Endothelial cell of umbilical vein (primary cell): ENCODE measurements around the gene HIRA. TPM values are rescaled to one million over a fixed set of nuclear protein-coding genes. Genes with fewer than 3 reads are reported as not detected.

Experiments used
- BruUV-seq: library from RNA; stranded (reverse); fragments of 400-500 nt; replicated peaks from 2 replicates; lab custom pipeline; 2021; lab: Mats Ljungman, UMichigan
- CTCF ChIA-PET: fragments of 300-600, 350-600 bp; sonication (Branson Sonifier 250); formaldehyde crosslinking; loops from one replicate; lab custom pipeline; 2021; ENCODE audit warnings: antibody characterized with exemption, inconsistent platforms; lab: Charles Lee
- POLR2A ChIA-PET: fragments of 300-600, 350-600 bp; sonication (Branson Sonifier 250); formaldehyde crosslinking; loops from one replicate; lab custom pipeline; 2021; ENCODE audit warnings: antibody characterized with exemption, inconsistent platforms; lab: Charles Lee
- DNase-seq: peaks from one replicate; pipeline ENCODE4 v3.0.0-alpha.2; 2011; ENCODE audit warnings: low read depth, low spot score
- FAIRE-seq: peaks from 2 replicates; lab custom pipeline; 2011; peaks lifted over from hg19 to GRCh38; lab: Jason Lieb, UNC
- H2AFZ ChIP-seq: 2 replicates; pipeline ENCODE4 v1.6.0; 2012; ENCODE audit warnings: low read depth, low read length, control low read depth, inconsistent platforms
- H3K27ac ChIP-seq: 2 replicates; pipeline ENCODE4 v1.5.1; 2011; ENCODE audit warnings: low read depth, mild to moderate bottlenecking, control low read depth, low read length, moderate library complexity; ENCODE audit not compliant: insufficient read depth
- H3K27me3 ChIP-seq, 2 experiments: 2 replicates each; pipeline versions ENCODE4 v1.6.0 to v1.6.1; 2011; ENCODE audit warnings: low read length in 2 of 2, mixed read lengths in 1 of 2; ENCODE audit not compliant: control insufficient read depth in 2 of 2, insufficient read depth in 2 of 2
- H3K36me3 ChIP-seq, 2 experiments: 2 replicates in 1 of 2; 3 replicates in 1 of 2; pipeline ENCODE4 v1.5.1; 2011; ENCODE audit warnings: low read length in 2 of 2, mild to moderate bottlenecking in 1 of 2, moderate library complexity in 1 of 2; ENCODE audit not compliant: control insufficient read depth in 2 of 2, insufficient read depth in 2 of 2; ENCODE audit errors: extremely low read depth in 1 of 2
- H3K4me1 ChIP-seq: 3 replicates; pipeline ENCODE4 v1.5.1; 2011; ENCODE audit warnings: mild to moderate bottlenecking, low read length; ENCODE audit not compliant: control insufficient read depth, insufficient read depth; ENCODE audit errors: extremely low read depth
- H3K4me2 ChIP-seq: 2 replicates; pipeline ENCODE4 v1.6.1; 2011; ENCODE audit warnings: low read length, control low read depth, mixed read lengths; ENCODE audit not compliant: insufficient read depth
- H3K4me3 ChIP-seq, 3 experiments: fragments of 200-600 bp in 1 of 3; sonication (generic), shearing (Covaris generic) in 1 of 3; replicated peaks in 1 of 3; 2 replicates each; pipeline ENCODE4 v1.5.1; 2011 to 2016; ENCODE audit warnings: control low read depth in 3 of 3, low read length in 3 of 3, mild to moderate bottlenecking in 2 of 3, inconsistent platforms in 1 of 3, low read depth in 1 of 3, moderate library complexity in 1 of 3; ENCODE audit not compliant: insufficient read depth in 1 of 3
- H3K79me2 ChIP-seq: 2 replicates; pipeline ENCODE4 v1.6.0; 2012; ENCODE audit warnings: low read length, inconsistent platforms; ENCODE audit not compliant: control insufficient read depth, insufficient read depth
- H3K9ac ChIP-seq: replicated peaks from 2 replicates; pipeline ENCODE3; 2011; ENCODE audit warnings: low read length, control low read depth; ENCODE audit not compliant: insufficient read depth; ENCODE audit errors: extremely low read depth
- H3K9me1 ChIP-seq: replicated peaks from 3 replicates; pipeline ENCODE4 v1.6.0; 2011; ENCODE audit warnings: mild to moderate bottlenecking, low read length; ENCODE audit not compliant: control insufficient read depth, insufficient read depth; ENCODE audit errors: extremely low read depth
- H3K9me3 ChIP-seq: replicated peaks from 2 replicates; pipeline ENCODE4 v1.5.1; 2012; ENCODE audit warnings: low read length, inconsistent platforms; ENCODE audit not compliant: control insufficient read depth, insufficient read depth
- H4K20me1 ChIP-seq: replicated peaks from 2 replicates; pipeline ENCODE3; 2011; ENCODE audit warnings: mild to moderate bottlenecking, low read length; ENCODE audit not compliant: control insufficient read depth, insufficient read depth; ENCODE audit errors: extremely low read depth
- EZH2 ChIP-seq: IDR thresholded peaks from 2 replicates; pipeline ENCODE4 v1.6.1; 2012; ENCODE audit warnings: borderline replicate concordance, low read depth, mild to moderate bottlenecking, moderate library complexity, low read length, inconsistent platforms; ENCODE audit not compliant: severe bottlenecking
- FOS ChIP-seq: IDR thresholded peaks from 2 replicates; pipeline ENCODE4 v1.6.1; 2011; ENCODE audit warnings: mild to moderate bottlenecking, low read length, moderate library complexity, borderline replicate concordance; ENCODE audit not compliant: insufficient read depth
- GATA2 ChIP-seq: IDR thresholded peaks from 2 replicates; pipeline ENCODE4 v1.7.0; 2011; ENCODE audit warnings: low read depth, mild to moderate bottlenecking, moderate library complexity, mixed read lengths, low read length; ENCODE audit not compliant: insufficient read length, insufficient read depth
- JUN ChIP-seq: IDR thresholded peaks from 2 replicates; pipeline ENCODE4 v1.6.1; 2011; ENCODE audit warnings: borderline replicate concordance, low read depth; ENCODE audit not compliant: insufficient read length, insufficient read depth
- MAX ChIP-seq: IDR thresholded peaks from 2 replicates; pipeline ENCODE4 v1.6.1; 2011; ENCODE audit not compliant: insufficient read depth, insufficient read length
- MYC ChIP-seq: IDR thresholded peaks from one replicate; pipeline ENCODE4 v1.6.1; 2011; ENCODE audit warnings: mild to moderate bottlenecking, low read depth, low read length
- POLR2A ChIP-seq: IDR thresholded peaks from 2 replicates; pipeline ENCODE4 v1.6.1; 2012; ENCODE audit warnings: low read depth, mild to moderate bottlenecking, control low read depth, low read length
- POLR2AphosphoS5 ChIP-seq: IDR thresholded peaks from 2 replicates; pipeline ENCODE4 v1.6.1; 2012; ENCODE audit warnings: low read depth, mild to moderate bottlenecking, control low read depth, low read length, moderate library complexity; ENCODE audit not compliant: insufficient read depth
- dilution Hi-C: fragments of 300-500 bp; cut with MboI; formaldehyde crosslinking; loops from one replicate; pipeline ENCODE4 v1.15.0; 2019; ENCODE audit warnings: low sequenced_read_pairs; ENCODE audit not compliant: extremely low pct_ligation_motif_present
- intact Hi-C: fragments of 100-400 bp; cut with micrococcal nuclease; formaldehyde crosslinking; loops from one replicate; pipeline ENCODE4 v1.10.0; 2022
- polyA plus RNA-seq, 4 experiments: library from polyadenylated mRNA; depleted of rRNA in 3 of 4; stranded (reverse) in 3 of 4; unstranded in 1 of 4; fragments of >200 nt; gene quantifications; 2 replicates each; pipeline versions ENCODE4 v1.2.1 to v1.2.3, GENCODE V29; 2011 to 2012; ENCODE audit warnings: missing spikeins in 1 of 4
- total RNA-seq: library from RNA; stranded (reverse); gene quantifications from 2 replicates; pipeline ENCODE4 v1.2.3, GENCODE V29; 2021
- TF ChIP-seq, protein P1 (sequence below), 2 donors: IDR thresholded peaks; 1 replicate in 1 of 2; 2 replicates in 1 of 2; pipeline ENCODE4 v1.5.1; 2011; ENCODE audit warnings: low read length in 2 of 2, mild to moderate bottlenecking in 2 of 2, moderate library complexity in 2 of 2, control low read depth in 1 of 2, inconsistent platforms in 1 of 2, low read depth in 1 of 2; ENCODE audit not compliant: insufficient read depth in 1 of 2; ENCODE audit errors: extremely low read depth in 1 of 2

The HIRA gene
- total and polyA plus RNA-seq, 2 donors (not counting 3 experiments of a cell fraction or from before 2014, with no cell fraction given): 17.3 to 27.7 TPM

- no peaks in the 10 kb centered on the region for H3K9me3 ChIP-seq
- H3K4me3 ChIP-seq: no peak overlapping the region
- H3K36me3 ChIP-seq: peaks cover 32 to 45% of the 10 kb centered on the region in 2 experiments
- H3K27ac ChIP-seq: no peak overlapping the region
- TF ChIP-seq MAX (no peak), POLR2AphosphoS5 (no peak), JUN (no peak), GATA2 (no peak), POLR2A (no peak), FOS (no peak), MYC (no peak), EZH2 (no peak)
- TF ChIP-seq, protein P1, sequence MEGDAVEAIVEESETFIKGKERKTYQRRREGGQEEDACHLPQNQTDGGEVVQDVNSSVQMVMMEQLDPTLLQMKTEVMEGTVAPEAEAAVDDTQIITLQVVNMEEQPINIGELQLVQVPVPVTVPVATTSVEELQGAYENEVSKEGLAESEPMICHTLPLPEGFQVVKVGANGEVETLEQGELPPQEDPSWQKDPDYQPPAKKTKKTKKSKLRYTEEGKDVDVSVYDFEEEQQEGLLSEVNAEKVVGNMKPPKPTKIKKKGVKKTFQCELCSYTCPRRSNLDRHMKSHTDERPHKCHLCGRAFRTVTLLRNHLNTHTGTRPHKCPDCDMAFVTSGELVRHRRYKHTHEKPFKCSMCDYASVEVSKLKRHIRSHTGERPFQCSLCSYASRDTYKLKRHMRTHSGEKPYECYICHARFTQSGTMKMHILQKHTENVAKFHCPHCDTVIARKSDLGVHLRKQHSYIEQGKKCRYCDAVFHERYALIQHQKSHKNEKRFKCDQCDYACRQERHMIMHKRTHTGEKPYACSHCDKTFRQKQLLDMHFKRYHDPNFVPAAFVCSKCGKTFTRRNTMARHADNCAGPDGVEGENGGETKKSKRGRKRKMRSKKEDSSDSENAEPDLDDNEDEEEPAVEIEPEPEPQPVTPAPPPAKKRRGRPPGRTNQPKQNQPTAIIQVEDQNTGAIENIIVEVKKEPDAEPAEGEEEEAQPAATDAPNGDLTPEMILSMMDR (IDR thresholded peaks at IDR 0.05; ENCODE audit: extremely low read depth in 1 of 2, insufficient read depth in 1 of 2, low read depth in 1 of 2, low read length in 2 of 2): no peak
- ChIA-PET CTCF (interaction anchor here (0.9 to 2.5 kb wide), 7 partner anchors 10 to 284 kb away, joined by 3 to 13 read pairs (median 5); no protein-coding TSS in a partner anchor), POLR2A (no interaction called here)
- H3K4me2 ChIP-seq: no peak overlapping the region
- no peaks in the 10 kb centered on the region for H3K4me1 ChIP-seq
- no peak overlapping the region for H3K9ac ChIP-seq
- peaks cover 2% of the 10 kb centered on the region for H4K20me1 ChIP-seq
- DNase-seq (no peak), FAIRE-seq (no peak)
- no peaks in the 10 kb centered on the region for H3K79me2 ChIP-seq
- intact Hi-C loops (no loop called here), dilution Hi-C loops (no loop called here)
- no peak overlapping the region for H2AFZ ChIP-seq
- H3K27me3 ChIP-seq: no peaks in the 10 kb centered on the region
- no peaks in the 10 kb centered on the region for H3K9me1 ChIP-seq
- BruUV-seq: no TSS peak
Observed at GRCh38 chr22:19463491-19464469, 32.2 kb upstream of the HIRA start.
